H9 (cell line): ENCODE data around the gene GLIPR1L1. TPM values are rescaled to one million over a fixed set of nuclear protein-coding genes. Genes with fewer than 3 reads are reported as not detected.

Experiments
- DNase-seq: peaks from one replicate; pipeline ENCODE4 v3.0.0-alpha.2; 2017
- H2AFZ ChIP-seq: one replicate; pipeline ENCODE4 v1.6.1; 2013; ENCODE audit warnings: mild to moderate bottlenecking, low read length, control low read depth, moderate library complexity
- H2AK5ac ChIP-seq: 2 replicates; pipeline ENCODE4 v1.6.1; 2013; ENCODE audit warnings: low read length, control low read depth, mixed read lengths; ENCODE audit not compliant: insufficient read length
- H2BK120ac ChIP-seq: one replicate; pipeline ENCODE4 v1.6.1; 2013; ENCODE audit warnings: low read depth, mild to moderate bottlenecking, low read length, control low read depth, inconsistent platforms; ENCODE audit not compliant: poor library complexity, severe bottlenecking
- H2BK12ac ChIP-seq: 2 replicates; pipeline ENCODE4 v1.6.1; 2013; ENCODE audit warnings: low read length, control low read depth, mixed read lengths, low read depth; ENCODE audit not compliant: insufficient read length
- H2BK15ac ChIP-seq: 2 replicates; pipeline ENCODE4 v1.6.1; 2013; ENCODE audit warnings: low read depth, low read length, control low read depth
- H2BK20ac ChIP-seq: one replicate; pipeline ENCODE4 v1.6.1; 2013; ENCODE audit warnings: low read depth, mild to moderate bottlenecking, low read length, control low read depth, inconsistent platforms; ENCODE audit not compliant: poor library complexity, severe bottlenecking
- H2BK5ac ChIP-seq: 2 replicates; pipeline ENCODE4 v1.6.1; 2013; ENCODE audit warnings: low read length, control low read depth, mixed read lengths; ENCODE audit not compliant: insufficient read length
- H3K14ac ChIP-seq: 2 replicates; pipeline ENCODE4 v1.6.1; 2013; ENCODE audit warnings: low read length, control low read depth; ENCODE audit not compliant: insufficient read depth
- H3K18ac ChIP-seq: 2 replicates; pipeline ENCODE4 v1.6.1; 2013; ENCODE audit warnings: low read depth, mild to moderate bottlenecking, mixed read lengths, low read length, control low read depth; ENCODE audit not compliant: insufficient read length
- H3K23ac ChIP-seq: 2 replicates; pipeline ENCODE4 v1.6.1; 2013; ENCODE audit warnings: low read length, control low read depth, mixed read lengths, low read depth; ENCODE audit not compliant: insufficient read length
- H3K23me2 ChIP-seq: 2 replicates; pipeline ENCODE4 v1.6.1; 2013; ENCODE audit warnings: low read depth, mild to moderate bottlenecking, mixed read lengths, low read length, control low read depth; ENCODE audit not compliant: insufficient read length, poor library complexity, severe bottlenecking
- H3K27ac ChIP-seq: 2 replicates; pipeline ENCODE4 v1.5.1; 2013; ENCODE audit warnings: low read length, control low read depth, mixed read lengths, low read depth; ENCODE audit not compliant: insufficient read length
- H3K27me3 ChIP-seq: 2 replicates; pipeline ENCODE4 v1.6.1; 2013; ENCODE audit warnings: low read length, control low read depth, inconsistent platforms; ENCODE audit not compliant: insufficient read depth
- H3K4ac ChIP-seq: 2 replicates; pipeline ENCODE4 v1.6.1; 2013; ENCODE audit warnings: low read depth, mild to moderate bottlenecking, control low read depth, inconsistent platforms, low read length, moderate library complexity
- H3K4me1 ChIP-seq: 2 replicates; pipeline ENCODE4 v1.6.1; 2013; ENCODE audit warnings: low read length, control low read depth, inconsistent platforms; ENCODE audit not compliant: insufficient read depth
- H3K4me2 ChIP-seq: 2 replicates; pipeline ENCODE4 v1.6.1; 2013; ENCODE audit warnings: low read length, control low read depth, mixed read lengths; ENCODE audit not compliant: insufficient read length, insufficient read depth
- H3K56ac ChIP-seq: 2 replicates; pipeline ENCODE4 v1.6.1; 2013; ENCODE audit warnings: low read depth, mild to moderate bottlenecking, mixed read lengths, low read length, control low read depth; ENCODE audit not compliant: insufficient read length
- H3K79me1 ChIP-seq: 2 replicates; pipeline ENCODE4 v1.6.1; 2013; ENCODE audit warnings: low read depth, mild to moderate bottlenecking, moderate library complexity, low read length, control low read depth, inconsistent platforms; ENCODE audit not compliant: insufficient read depth, poor library complexity, severe bottlenecking
- H3K79me2 ChIP-seq: 2 replicates; pipeline ENCODE4 v1.6.1; 2013; ENCODE audit warnings: low read length, control low read depth, inconsistent platforms; ENCODE audit not compliant: insufficient read depth
- H3K9ac ChIP-seq: 2 replicates; pipeline ENCODE4 v1.6.1; 2013; ENCODE audit warnings: low read length, control low read depth, mixed read lengths; ENCODE audit not compliant: insufficient read length; ENCODE audit errors: extremely low read depth
- H3K9me3 ChIP-seq: one replicate; pipeline ENCODE4 v1.6.1; 2013; ENCODE audit warnings: low read depth, low read length, inconsistent platforms; ENCODE audit not compliant: control insufficient read depth
- H3T11ph ChIP-seq: one replicate; pipeline ENCODE4 v1.6.1; 2013; ENCODE audit warnings: mild to moderate bottlenecking, low read length, control low read depth, inconsistent platforms
- H4K20me1 ChIP-seq: one replicate; pipeline ENCODE4 v1.6.1; 2013; ENCODE audit not compliant: control insufficient read depth, insufficient read length, insufficient read depth
- H4K5ac ChIP-seq: 2 replicates; pipeline ENCODE4 v1.6.1; 2013; ENCODE audit warnings: low read depth, mild to moderate bottlenecking, mixed read lengths, low read length, control low read depth; ENCODE audit not compliant: insufficient read length
- H4K8ac ChIP-seq: replicated peaks from 2 replicates; pipeline ENCODE4 v1.6.1; 2013; ENCODE audit warnings: low read length, control low read depth, mixed read lengths, low read depth; ENCODE audit not compliant: insufficient read length
- H4K91ac ChIP-seq: 2 replicates; pipeline ENCODE4 v1.6.1; 2013; ENCODE audit warnings: low read depth, mild to moderate bottlenecking, moderate library complexity, mixed read lengths, low read length, control low read depth; ENCODE audit not compliant: insufficient read length
- H3K27ac Mint-ChIP-seq, 3 experiments: 2 replicates in 2 of 3; 3 replicates in 1 of 3; pipeline ENCODE4 v1.8.0; 2020 to 2021; ENCODE audit warnings: mixed read lengths in 3 of 3, mild to moderate bottlenecking in 1 of 3, moderate library complexity in 1 of 3
- H3K27me3 Mint-ChIP-seq: 2 replicates; pipeline ENCODE4 v1.8.0; 2021; ENCODE audit warnings: low read depth, mild to moderate bottlenecking, moderate library complexity, mixed read lengths
- H3K36me3 Mint-ChIP-seq, 3 experiments: 2 replicates in 2 of 3; 3 replicates in 1 of 3; pipeline ENCODE4 v1.8.0; 2020 to 2021; ENCODE audit warnings: low read depth in 3 of 3, mixed read lengths in 3 of 3; ENCODE audit not compliant: insufficient read depth in 1 of 3
- H3K4me1 Mint-ChIP-seq, 2 experiments: 2 replicates each; pipeline ENCODE4 v1.8.0; 2020; ENCODE audit warnings: mixed read lengths in 2 of 2
- H3K4me3 Mint-ChIP-seq, 2 experiments: 2 replicates in 1 of 2; 3 replicates in 1 of 2; pipeline ENCODE4 v1.8.0; 2020 to 2021; ENCODE audit warnings: mild to moderate bottlenecking in 2 of 2, mixed read lengths in 2 of 2, moderate library complexity in 1 of 2
- H3K9me3 Mint-ChIP-seq, 2 experiments: 2 replicates in 1 of 2; 3 replicates in 1 of 2; pipeline ENCODE4 v1.8.0; 2020; ENCODE audit warnings: mild to moderate bottlenecking in 2 of 2, mixed read lengths in 2 of 2, moderate library complexity in 1 of 2
- CTCF ChIP-seq: fragments of 200-600 bp; sonication (generic); conservative IDR thresholded peaks from 3 replicates; pipeline ENCODE4 v1.8.0; 2021; ENCODE audit warnings: antibody characterized with exemption, mild to moderate bottlenecking
- WGBS: extraction: QIAGEN DNeasy Blood & Tissue Kit; methylation state at CpG from one replicate; pipeline ENCODE4 v1.1.7; 2013; ENCODE audit warnings: missing lambda C conversion rate, low lambda C conversion rate, mixed read lengths; ENCODE audit not compliant: insufficient read length; ENCODE audit errors: extremely low coverage; 5-methylcytosine and 5-hydroxymethylcytosine counted together
- total RNA-seq: library from RNA; stranded (reverse); gene quantifications from 2 replicates; pipeline ENCODE4 v1.2.1, GENCODE V29; 2021

Gene GLIPR1L1
- total RNA-seq, 1 experiment from 2014 or later: 1.9 TPM

- peaks cover 5 to 7% of the 10 kb centered on the region in 2 experiments; a peak in 3 of 4 replicates for H3K4me1 Mint-ChIP-seq
- H3K36me3 Mint-ChIP-seq: peaks cover 0 to 4% (median 2%) of the 10 kb centered on the region in 3 experiments; a peak in 2 of 7 replicates
Observed at GRCh38 chr12:75404231-75404630, 69.8 kb downstream of the GLIPR1L1 start.

More at GRCh38 chr12:75404231-75404630, 69.8 kb downstream of the GLIPR1L1 start:
- no peak overlapping the region for H4K91ac ChIP-seq
- H3K9me3 ChIP-seq: no peaks in the 10 kb centered on the region
- H3K23me2 ChIP-seq: no peaks in the 10 kb centered on the region
- H2BK15ac ChIP-seq: no peak overlapping the region
- no peaks in the 10 kb centered on the region for H3K79me2 ChIP-seq
- H2BK12ac ChIP-seq: no peak overlapping the region
- H3K56ac ChIP-seq: no peak overlapping the region
- no peak overlapping the region for H3K4me3 Mint-ChIP-seq
- H3K9me3 Mint-ChIP-seq: peaks cover 0 to 4% of the 10 kb centered on the region in 2 experiments; a peak in 2 of 5 replicates
- H2BK120ac ChIP-seq: no peak overlapping the region
- H3K27me3 Mint-ChIP-seq: no peaks in the 10 kb centered on the region
- no CpG with 5 or more reads among the region's 1 CpG for WGBS
- no peak overlapping the region for H3T11ph ChIP-seq
- H3K14ac ChIP-seq: no peak overlapping the region
- no peaks in the 10 kb centered on the region for H3K79me1 ChIP-seq
- no peak overlapping the region for H2BK20ac ChIP-seq
- no peak overlapping the region for H3K27ac ChIP-seq
- no peak overlapping the region for H2BK5ac ChIP-seq
- no peak overlapping the region for H3K23ac ChIP-seq
- no peak overlapping the region for H4K8ac ChIP-seq
- H2AK5ac ChIP-seq: no peak overlapping the region
- no peak for TF ChIP-seq CTCF
- no peaks in the 10 kb centered on the region for H3K27me3 ChIP-seq
- no peak overlapping the region for H3K9ac ChIP-seq
- no peak overlapping the region for H3K4me2 ChIP-seq
- DNase-seq: no peak
- H3K4ac ChIP-seq: no peak overlapping the region
- no peaks in the 10 kb centered on the region for H3K4me1 ChIP-seq
- no peak overlapping the region for H2AFZ ChIP-seq
- H3K27ac Mint-ChIP-seq: no peak overlapping the region
- H4K5ac ChIP-seq: no peak overlapping the region
- no peaks in the 10 kb centered on the region for H4K20me1 ChIP-seq
- no peak overlapping the region for H3K18ac ChIP-seq
